ENCODE data around the gene TMEM184A.

Gene TMEM184A

DNA sequence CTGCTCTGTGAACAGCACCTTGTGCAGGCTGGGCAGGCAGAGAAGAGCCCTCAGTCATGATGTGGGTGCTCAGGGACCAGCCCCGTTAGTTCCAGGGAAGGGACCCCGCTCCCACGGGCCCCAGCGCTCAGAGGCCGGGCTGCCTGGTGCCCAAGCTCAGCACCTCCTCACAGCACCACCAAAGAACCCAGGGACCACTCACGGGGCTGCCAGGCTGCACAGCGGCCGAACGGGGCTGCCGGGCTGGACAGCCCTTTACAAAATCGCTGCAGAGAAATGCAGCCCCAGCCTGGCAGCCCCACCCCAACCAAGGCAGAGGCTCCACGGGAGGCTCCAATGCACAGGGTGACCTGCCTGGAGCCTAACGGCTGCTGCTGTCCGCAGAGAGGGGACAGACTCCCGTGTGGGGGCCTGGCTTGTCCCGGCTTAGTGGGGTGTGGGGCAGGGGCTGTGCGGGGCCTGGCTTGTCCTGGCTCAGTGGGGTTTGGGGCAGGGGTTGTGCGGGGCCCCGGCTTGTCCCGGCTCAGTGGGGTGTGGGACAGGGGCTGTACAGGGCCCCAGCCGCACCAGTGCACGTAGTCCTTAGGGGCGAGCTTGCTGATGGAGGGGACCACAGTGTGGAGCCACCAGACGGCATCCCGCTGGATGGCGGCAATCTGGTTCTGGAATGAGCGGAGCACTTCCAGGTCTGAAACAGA lies 61.0 kb downstream of the TMEM184A start:
- no peaks in the 10 kb centered on the region for H3K27me3 ChIP-seq
- DNase-seq = no peak
- no peak overlapping the region for H3K4me3 ChIP-seq
- intact Hi-C loops (cut with DNase I; ENCODE audit: low total_unique reads) = no loop called here
- no peaks in the 10 kb centered on the region for H3K9me3 ChIP-seq
- TF ChIP-seq, protein P1, sequence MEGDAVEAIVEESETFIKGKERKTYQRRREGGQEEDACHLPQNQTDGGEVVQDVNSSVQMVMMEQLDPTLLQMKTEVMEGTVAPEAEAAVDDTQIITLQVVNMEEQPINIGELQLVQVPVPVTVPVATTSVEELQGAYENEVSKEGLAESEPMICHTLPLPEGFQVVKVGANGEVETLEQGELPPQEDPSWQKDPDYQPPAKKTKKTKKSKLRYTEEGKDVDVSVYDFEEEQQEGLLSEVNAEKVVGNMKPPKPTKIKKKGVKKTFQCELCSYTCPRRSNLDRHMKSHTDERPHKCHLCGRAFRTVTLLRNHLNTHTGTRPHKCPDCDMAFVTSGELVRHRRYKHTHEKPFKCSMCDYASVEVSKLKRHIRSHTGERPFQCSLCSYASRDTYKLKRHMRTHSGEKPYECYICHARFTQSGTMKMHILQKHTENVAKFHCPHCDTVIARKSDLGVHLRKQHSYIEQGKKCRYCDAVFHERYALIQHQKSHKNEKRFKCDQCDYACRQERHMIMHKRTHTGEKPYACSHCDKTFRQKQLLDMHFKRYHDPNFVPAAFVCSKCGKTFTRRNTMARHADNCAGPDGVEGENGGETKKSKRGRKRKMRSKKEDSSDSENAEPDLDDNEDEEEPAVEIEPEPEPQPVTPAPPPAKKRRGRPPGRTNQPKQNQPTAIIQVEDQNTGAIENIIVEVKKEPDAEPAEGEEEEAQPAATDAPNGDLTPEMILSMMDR (IDR thresholded peaks at IDR 0.05) = no peak
- H3K4me1 ChIP-seq = no peaks in the 10 kb centered on the region
- H3K36me3 ChIP-seq = peaks cover 84 to 100% (median 91%) of the 10 kb centered on the region in 3 donors
- no peak overlapping the region for H3K27ac ChIP-seq

DNA sequence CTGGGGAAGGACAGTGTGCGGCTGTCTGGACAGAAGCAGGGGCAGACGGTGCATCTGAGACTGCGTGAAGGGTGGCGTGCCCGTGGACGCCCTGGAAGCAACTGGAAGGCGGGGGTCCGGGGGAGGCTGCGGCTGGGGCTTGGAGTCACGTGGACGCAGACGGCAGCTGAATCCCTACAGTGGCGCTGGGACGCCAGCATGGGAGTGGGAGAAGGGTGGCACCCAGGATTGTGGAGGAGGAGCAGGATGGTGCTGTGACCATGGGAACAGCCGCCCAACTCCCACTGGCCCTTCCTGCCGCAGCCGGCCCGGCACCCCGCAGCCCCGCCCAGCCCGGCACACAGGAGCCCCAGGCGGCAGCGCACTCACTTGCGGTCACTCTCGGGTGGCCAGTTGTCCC lies 61.6 kb downstream of the TMEM184A start:
- Histone ChIP-seq H3K4me3 (no peak overlapping the region), H3K4me1 (no peaks in the 10 kb centered on the region), H3K27me3 (no peaks in the 10 kb centered on the region), H3K9me3 (no peaks in the 10 kb centered on the region), H3K27ac (no peak overlapping the region), H3K36me3 (peaks cover 84 to 100% (median 89%) of the 10 kb centered on the region in 3 donors)
- TF ChIP-seq, protein P1 (IDR thresholded peaks at IDR 0.05) = no peak
- no peak for DNase-seq
- intact Hi-C loops (cut with DNase I; ENCODE audit: low total_unique reads) = no loop called here

DNA sequence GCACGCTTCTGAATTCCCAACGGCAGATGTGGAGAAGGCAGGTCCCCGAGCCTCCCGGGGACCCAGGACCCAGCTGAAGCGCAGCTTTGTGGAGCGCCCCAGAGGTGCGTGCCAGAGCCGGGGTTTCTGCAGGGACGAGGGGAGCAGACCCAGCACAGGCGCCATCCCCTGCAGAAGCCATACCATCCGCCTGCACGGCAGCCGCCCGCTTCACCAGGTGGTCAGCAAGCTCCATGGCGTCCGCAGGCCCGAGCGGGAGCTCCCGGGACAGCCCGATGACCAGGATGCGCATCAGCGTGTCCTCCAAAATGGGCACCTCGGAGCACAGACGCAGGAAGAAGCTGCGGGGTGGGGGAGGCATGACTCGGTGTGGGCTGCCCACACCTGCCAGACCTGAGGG lies 62.4 kb downstream of the TMEM184A start:
- Histone ChIP-seq H3K36me3 (peaks cover 84 to 100% (median 89%) of the 10 kb centered on the region in 3 donors), H3K9me3 (no peaks in the 10 kb centered on the region), H3K4me3 (no peak overlapping the region), H3K27ac (no peak overlapping the region), H3K27me3 (no peaks in the 10 kb centered on the region), H3K4me1 (no peaks in the 10 kb centered on the region)
- TF ChIP-seq, protein P1 (IDR thresholded peaks at IDR 0.05) = no peak
- intact Hi-C loops (cut with DNase I; ENCODE audit: low total_unique reads) = no loop called here
- no peak for DNase-seq

- Histone ChIP-seq H3K9me3 (no peaks in the 10 kb centered on the region), H3K36me3 (peaks cover 82 to 100% (median 89%) of the 10 kb centered on the region in 3 donors), H3K27ac (no peak overlapping the region), H3K4me3 (no peak overlapping the region), H3K27me3 (no peaks in the 10 kb centered on the region), H3K4me1 (no peaks in the 10 kb centered on the region)
- intact Hi-C loops (cut with DNase I; ENCODE audit: low total_unique reads) = no loop called here
- DNase-seq = no peak
- TF ChIP-seq, protein P1 (IDR thresholded peaks at IDR 0.05) = no peak
These were observed 62.9 kb downstream of the TMEM184A start for GRCh38 chr7:1493129-1493528.

- peaks cover 78 to 100% (median 89%) of the 10 kb centered on the region in 3 donors for H3K36me3 ChIP-seq
- intact Hi-C loops (cut with DNase I; ENCODE audit: low total_unique reads) = no loop called here
- DNase-seq = no peak
These were observed 63.4 kb downstream of the TMEM184A start for GRCh38 chr7:1492640-1493039.

More at GRCh38 chr7:1492640-1493039, 63.4 kb downstream of the TMEM184A start:
- TF ChIP-seq, protein P1 (IDR thresholded peaks at IDR 0.05) = no peak
- Histone ChIP-seq H3K4me1 (no peaks in the 10 kb centered on the region), H3K27me3 (no peaks in the 10 kb centered on the region), H3K27ac (no peak overlapping the region), H3K9me3 (no peaks in the 10 kb centered on the region), H3K4me3 (no peak overlapping the region)

All from tibial artery (tissue), 4 donors.